HG03558 (cell line): Measurements from ENCODE around the gene HEATR5B.
A peak's percentile ranks its signal among the peaks of the same experiment; 100 is the strongest.
"Not testable (repeated sequence)": the region's sequence is repeated elsewhere in the genome, so short reads cannot be mapped to it uniquely, and the experiment has no call there.

Experiments used
- ATAC-seq: cut with Tn5 transposase; IDR thresholded peaks from one replicate; pipeline ENCODE4 v1.9.1; 2021; ENCODE audit warnings: moderate number of reproducible peaks; ENCODE audit not compliant: unreplicated experiment; ENCODE audit errors: extremely low read depth

Gene HEATR5B

GRCh38 chr2:36993841-36994620 lies 90.1 kb downstream of the HEATR5B start:
- ATAC-seq = no peak

- no peak for ATAC-seq
These were observed 96.2 kb downstream of the HEATR5B start for GRCh38 chr2:36988008-36988407.

- ATAC-seq = no peak
These were observed 101.7 kb downstream of the HEATR5B start for GRCh38 chr2:36982467-36982866.

GRCh38 chr2:36981911-36982310 lies 102.3 kb downstream of the HEATR5B start:
- no peak for ATAC-seq

GRCh38 chr2:36979007-36979406 lies 105.2 kb downstream of the HEATR5B start:
- ATAC-seq = not testable (repeated sequence)

- ATAC-seq = no peak
These were observed 108.1 kb downstream of the HEATR5B start for GRCh38 chr2:36976065-36976464.

- ATAC-seq = no peak
These were observed 108.9 kb downstream of the HEATR5B start for GRCh38 chr2:36975306-36975705.

GRCh38 chr2:36973320-36973719 lies 110.9 kb downstream of the HEATR5B start:
- no peak for ATAC-seq

- no peak for ATAC-seq
These were observed 112.2 kb downstream of the HEATR5B start for GRCh38 chr2:36971990-36972389.

GRCh38 chr2:36967236-36967876 lies 116.8 kb downstream of the HEATR5B start:
- no peak for ATAC-seq

- ATAC-seq = peak; percentile 95
These were observed 117.6 kb downstream of the HEATR5B start, which contains the start of gene STRN for GRCh38 chr2:36966370-36967235. Gene STRN (minus strand): TSS chr2:36966536. CDS start chr2:36966463, 73 bp downstream.

- ATAC-seq = peak; percentile 11
These were observed 118.3 kb downstream of the HEATR5B start for GRCh38 chr2:36965751-36966369.

- no peak for ATAC-seq
These were observed 119.0 kb downstream of the HEATR5B start for GRCh38 chr2:36965206-36965605.

- ATAC-seq = no peak
These were observed 119.6 kb downstream of the HEATR5B start for GRCh38 chr2:36964496-36965058.

- ATAC-seq = no peak
These were observed 120.4 kb downstream of the HEATR5B start for GRCh38 chr2:36963734-36964133.

- no peak for ATAC-seq
These were observed 121.1 kb downstream of the HEATR5B start for GRCh38 chr2:36963106-36963505.

- ATAC-seq = no peak
These were observed 123.4 kb downstream of the HEATR5B start for GRCh38 chr2:36960773-36961172.

GRCh38 chr2:36960005-36960675 lies 124.0 kb downstream of the HEATR5B start:
- no peak for ATAC-seq

GRCh38 chr2:36954977-36955607 lies 129.1 kb downstream of the HEATR5B start:
- ATAC-seq = no peak
